SK-N-MC (cell line): ENCODE data around the gene MYO16.

ENCODE experiments used
- EZH2 ChIP-seq: fragments of 200-600 bp; sonication (generic); IDR thresholded peaks from one replicate; pipeline ENCODE4 v1.6.1; 2017; ENCODE audit warnings: antibody characterized with exemption
- FOXP2 ChIP-seq: optimal IDR thresholded peaks from 2 replicates; pipeline ENCODE3; 2011; ENCODE audit warnings: mild to moderate bottlenecking, moderate library complexity; ENCODE audit not compliant: insufficient read depth; ENCODE audit errors: extremely low read length, control extremely low read depth
- POLR2AphosphoS5 ChIP-seq: IDR thresholded peaks from 2 replicates; pipeline ENCODE4 v1.6.1; 2012; ENCODE audit warnings: mild to moderate bottlenecking, low read depth, low read length, borderline replicate concordance

DNA sequence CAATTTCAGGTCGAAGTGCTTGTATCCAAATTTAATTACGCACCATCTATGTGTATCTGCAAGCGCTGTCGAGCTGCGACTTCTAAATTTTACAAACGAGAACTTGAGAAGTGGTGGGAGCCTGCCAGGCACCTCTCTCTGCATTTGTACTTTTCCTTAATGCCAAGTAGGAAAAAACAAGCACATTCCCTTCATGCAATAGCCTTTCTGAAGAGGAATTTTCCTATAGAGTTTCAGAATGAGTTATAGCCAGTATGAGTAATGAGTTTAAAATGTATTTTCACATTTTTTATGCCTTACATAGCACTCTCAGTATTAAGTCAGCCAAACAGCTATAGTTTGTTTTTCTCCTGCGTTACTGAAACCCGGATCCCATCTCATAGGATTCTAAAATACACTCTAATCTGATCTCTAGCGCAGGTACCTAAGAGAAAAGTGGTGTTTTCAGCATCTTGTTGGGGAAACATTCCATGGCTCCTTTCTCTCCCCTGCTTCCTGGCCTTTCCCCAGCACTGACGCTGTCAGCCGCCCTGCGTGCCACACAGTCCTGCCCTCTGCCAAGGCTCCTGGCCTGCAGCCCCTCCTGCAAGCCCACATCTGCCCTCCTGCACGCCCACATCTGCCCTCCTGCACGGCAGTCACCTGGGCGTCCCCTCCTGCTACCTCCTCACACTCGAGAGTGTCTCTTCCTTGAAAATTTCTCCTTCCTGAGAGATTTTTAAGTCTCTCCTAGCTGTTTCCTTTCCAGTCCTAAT lies 526.9 kb downstream of the MYO16 start:
- TF ChIP-seq POLR2AphosphoS5 (no peak), EZH2 (no peak), FOXP2 (no peak)
